ENCODE data around the gene CCHCR1.

The CCHCR1 gene

DNA sequence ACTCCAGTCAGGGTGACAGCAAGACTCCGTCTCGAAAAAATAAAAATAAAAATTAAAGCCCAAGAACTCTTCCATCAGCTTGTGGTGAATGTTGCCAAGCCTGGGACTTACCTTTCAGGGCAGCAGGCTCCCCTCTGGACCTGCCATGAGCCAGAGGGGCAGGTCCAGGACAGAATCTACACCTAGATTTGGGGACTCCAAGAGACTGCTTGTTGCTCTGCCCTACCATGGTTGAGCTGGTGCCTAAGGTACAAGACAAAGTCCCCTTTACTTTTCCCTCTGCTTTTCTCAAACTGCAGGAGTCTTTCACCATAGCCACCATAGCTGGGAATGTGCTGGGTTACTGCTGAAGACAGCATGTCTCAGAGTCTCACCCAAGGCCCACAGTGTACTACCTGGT is 54.5 kb downstream of the CCHCR1 start:
- no peak for DNase-seq (ENCODE audit: low spot score)

DNA sequence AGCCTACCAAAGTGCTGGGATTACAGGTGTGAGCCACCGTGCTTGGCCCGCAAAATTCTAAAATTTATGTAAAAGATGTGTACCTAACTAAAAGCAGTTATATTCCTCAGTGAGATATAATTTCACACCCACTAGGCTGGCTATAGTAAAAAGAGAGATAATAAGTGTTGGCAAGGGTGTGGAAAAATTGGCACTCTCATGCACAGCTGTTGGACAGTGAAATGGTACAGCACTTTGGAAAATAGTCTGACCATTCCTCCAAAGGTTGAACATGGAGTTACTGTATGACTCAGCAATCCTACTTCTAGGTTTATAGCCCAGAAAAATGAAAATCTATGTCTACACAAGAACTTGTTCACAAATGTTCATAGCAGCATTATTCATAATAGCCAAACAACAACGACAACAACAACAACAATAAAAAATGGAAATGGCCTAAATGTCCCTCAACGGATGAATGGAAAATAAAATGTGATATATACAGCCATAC is 59.1 kb downstream of the CCHCR1 start:
- DNase-seq (ENCODE audit: low spot score) = no peak

GRCh38 chr6:31096656-31097055 is 60.9 kb downstream of the CCHCR1 start:
- no peak for DNase-seq (ENCODE audit: low spot score)

GRCh38 chr6:31096215-31096614 is 61.4 kb downstream of the CCHCR1 start:
- no peak for DNase-seq (ENCODE audit: low spot score)

GRCh38 chr6:31094389-31094881 is 63.2 kb downstream of the CCHCR1 start:
- no peak for DNase-seq (ENCODE audit: low spot score)

DNA sequence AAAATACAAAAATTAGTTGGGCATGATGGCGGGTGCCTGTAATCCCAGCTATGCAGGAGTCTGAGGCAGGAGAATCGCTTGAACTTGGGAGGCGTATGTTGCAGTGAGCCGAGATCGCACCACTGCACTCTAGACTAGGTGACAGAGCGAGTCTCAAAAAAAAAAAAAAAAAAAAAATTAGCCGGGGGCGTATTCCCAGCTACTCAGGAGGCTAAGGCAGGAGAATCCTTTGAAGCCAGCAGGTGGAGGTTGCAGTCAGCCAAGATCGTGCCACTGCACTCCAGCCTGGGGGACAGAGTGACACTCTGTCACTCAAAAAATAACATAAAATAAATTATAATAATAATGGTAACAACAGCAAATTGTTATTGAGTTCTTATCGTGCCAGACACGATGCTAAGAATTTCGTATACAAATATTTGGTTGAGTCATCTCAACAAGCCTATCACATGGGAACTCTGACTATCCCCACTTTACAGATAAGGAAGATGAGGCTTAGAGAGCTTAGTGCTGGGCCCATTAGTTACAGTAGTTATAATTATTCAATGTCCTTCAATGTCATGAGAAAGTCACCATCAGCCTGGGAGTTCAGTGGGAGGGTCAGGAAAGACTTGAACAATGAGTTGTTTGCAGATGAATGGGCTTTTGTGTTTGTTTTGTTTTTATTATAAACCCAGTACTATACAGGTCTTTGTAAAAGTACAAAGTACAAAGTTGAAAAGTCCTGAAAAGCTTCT is 64.7 kb downstream of the CCHCR1 start:
- DNase-seq (ENCODE audit: low spot score) = peak; percentile 57

Measured in globus pallidus (tissue), 1 donor.